RWPE2 (cell line): ENCODE data around the gene ZNF850.
A peak's percentile ranks its signal among the peaks of the same experiment; 100 is the strongest.
"Not testable (repeated sequence)": the region's sequence is repeated elsewhere in the genome, so short reads cannot be mapped to it uniquely, and the experiment has no call there.

Experiments
- ATAC-seq: fragments of 200-7000 bp; cut with Tn5 transposase; 3 replicates; pipeline ENCODE4 v1.9.1; 2021; ENCODE audit warnings: low read depth
- DNase-seq: peaks from one replicate; pipeline ENCODE4 v3.0.0-alpha.2; 2020; ENCODE audit warnings: low spot score
- H3K27ac ChIP-seq: fragments of 450-650 bp; 2 replicates; pipeline ENCODE4 v1.5.1; 2017; ENCODE audit warnings: mild to moderate bottlenecking; ENCODE audit not compliant: poor library complexity, severe bottlenecking
- H3K27me3 ChIP-seq: fragments of 250-450 bp; sonication (Bioruptor Pico); 2 replicates; pipeline ENCODE4 v1.5.1; 2021; ENCODE audit warnings: mild to moderate bottlenecking, moderate library complexity; ENCODE audit not compliant: insufficient read depth, poor library complexity, severe bottlenecking
- H3K36me3 ChIP-seq: fragments of 250-450 bp; sonication (Bioruptor Pico); 2 replicates; pipeline ENCODE4 v1.5.1; 2020; ENCODE audit warnings: low read depth, mild to moderate bottlenecking, moderate library complexity
- H3K4me1 ChIP-seq: fragments of 250-450 bp; sonication (Bioruptor Pico); 2 replicates; pipeline ENCODE4 v1.5.1; 2021; ENCODE audit warnings: mild to moderate bottlenecking, moderate library complexity; ENCODE audit not compliant: insufficient read depth, poor library complexity, severe bottlenecking
- H3K4me3 ChIP-seq: fragments of 250-450 bp; sonication (Bioruptor Pico); 2 replicates; pipeline ENCODE4 v1.5.1; 2021; ENCODE audit warnings: mild to moderate bottlenecking, moderate library complexity; ENCODE audit not compliant: severe bottlenecking
- H3K9me3 ChIP-seq: fragments of 250-450 bp; sonication (Bioruptor Pico); 2 replicates; pipeline ENCODE4 v1.5.1; 2021; ENCODE audit warnings: mild to moderate bottlenecking, moderate library complexity; ENCODE audit not compliant: severe bottlenecking
- TF ChIP-seq, protein P1 (sequence below): fragments of 450-650 bp; IDR thresholded peaks from one replicate; pipeline ENCODE4 v1.5.1; 2017; ENCODE audit warnings: mild to moderate bottlenecking, moderate library complexity; ENCODE audit not compliant: poor library complexity, severe bottlenecking

ZNF850 gene

DNA sequence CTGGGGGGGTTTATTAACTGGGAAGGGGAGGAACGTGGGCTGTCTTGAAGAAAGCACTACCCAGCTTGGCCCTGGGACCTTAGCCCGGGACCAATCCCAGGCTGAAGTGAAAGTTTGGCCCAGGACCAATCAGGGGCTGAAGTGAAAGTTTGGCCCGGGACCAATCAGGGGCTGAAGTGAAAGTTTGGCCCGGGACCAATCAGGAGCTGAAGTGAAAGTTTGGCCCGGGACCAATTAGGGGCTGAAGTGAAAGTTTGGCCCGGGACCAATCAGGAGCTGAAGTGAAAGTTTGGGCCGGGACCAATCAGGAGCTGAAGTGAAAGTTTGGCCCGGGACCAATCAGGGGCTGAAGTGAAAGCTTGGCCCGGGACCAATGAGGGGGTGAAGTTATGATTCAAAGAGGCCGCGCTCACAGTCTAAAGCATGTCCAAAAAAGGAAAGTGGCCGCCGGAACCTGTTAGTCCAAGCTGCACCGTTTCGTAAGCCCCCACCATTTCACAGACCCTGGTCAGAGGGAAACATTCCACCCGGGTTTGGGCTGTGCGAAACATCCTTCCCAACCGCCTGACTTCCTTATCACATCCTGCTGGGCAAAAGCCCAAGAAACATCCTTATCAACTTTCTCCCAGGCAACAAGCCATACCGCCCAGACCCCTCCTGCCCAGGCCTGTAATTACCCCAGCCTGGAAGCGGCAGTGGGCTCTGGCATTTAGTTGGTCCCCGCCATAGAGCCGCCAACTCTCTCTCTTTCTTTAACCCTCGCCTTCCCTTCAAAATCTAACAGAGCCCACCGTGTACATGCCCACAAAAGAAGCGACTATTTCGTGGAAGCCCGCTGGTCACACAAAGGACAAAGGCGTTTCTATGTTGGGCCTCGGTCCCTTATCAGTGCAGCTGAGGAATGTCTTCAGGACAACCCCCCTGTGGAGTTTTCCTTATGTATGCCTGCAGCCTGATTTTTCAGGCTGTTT lies 1.1 kb downstream of the ZNF850 start:
- Histone ChIP-seq H3K4me1 (no peaks in the 10 kb centered on the region), H3K4me3 (peak overlapping the region; percentile 81), H3K36me3 (no peaks in the 10 kb centered on the region; the same call in 1 of the 2 replicates), H3K27me3 (no peaks in the 10 kb centered on the region), H3K9me3 (peaks cover under 1% of the 10 kb centered on the region), H3K27ac (peak overlapping the region; percentile 57)
- DNase-seq = peak; percentile 63
- peak; percentile 35; the same call in 1 of the 3 replicates for ATAC-seq
- TF ChIP-seq, protein P1, sequence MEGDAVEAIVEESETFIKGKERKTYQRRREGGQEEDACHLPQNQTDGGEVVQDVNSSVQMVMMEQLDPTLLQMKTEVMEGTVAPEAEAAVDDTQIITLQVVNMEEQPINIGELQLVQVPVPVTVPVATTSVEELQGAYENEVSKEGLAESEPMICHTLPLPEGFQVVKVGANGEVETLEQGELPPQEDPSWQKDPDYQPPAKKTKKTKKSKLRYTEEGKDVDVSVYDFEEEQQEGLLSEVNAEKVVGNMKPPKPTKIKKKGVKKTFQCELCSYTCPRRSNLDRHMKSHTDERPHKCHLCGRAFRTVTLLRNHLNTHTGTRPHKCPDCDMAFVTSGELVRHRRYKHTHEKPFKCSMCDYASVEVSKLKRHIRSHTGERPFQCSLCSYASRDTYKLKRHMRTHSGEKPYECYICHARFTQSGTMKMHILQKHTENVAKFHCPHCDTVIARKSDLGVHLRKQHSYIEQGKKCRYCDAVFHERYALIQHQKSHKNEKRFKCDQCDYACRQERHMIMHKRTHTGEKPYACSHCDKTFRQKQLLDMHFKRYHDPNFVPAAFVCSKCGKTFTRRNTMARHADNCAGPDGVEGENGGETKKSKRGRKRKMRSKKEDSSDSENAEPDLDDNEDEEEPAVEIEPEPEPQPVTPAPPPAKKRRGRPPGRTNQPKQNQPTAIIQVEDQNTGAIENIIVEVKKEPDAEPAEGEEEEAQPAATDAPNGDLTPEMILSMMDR = no peak

DNA sequence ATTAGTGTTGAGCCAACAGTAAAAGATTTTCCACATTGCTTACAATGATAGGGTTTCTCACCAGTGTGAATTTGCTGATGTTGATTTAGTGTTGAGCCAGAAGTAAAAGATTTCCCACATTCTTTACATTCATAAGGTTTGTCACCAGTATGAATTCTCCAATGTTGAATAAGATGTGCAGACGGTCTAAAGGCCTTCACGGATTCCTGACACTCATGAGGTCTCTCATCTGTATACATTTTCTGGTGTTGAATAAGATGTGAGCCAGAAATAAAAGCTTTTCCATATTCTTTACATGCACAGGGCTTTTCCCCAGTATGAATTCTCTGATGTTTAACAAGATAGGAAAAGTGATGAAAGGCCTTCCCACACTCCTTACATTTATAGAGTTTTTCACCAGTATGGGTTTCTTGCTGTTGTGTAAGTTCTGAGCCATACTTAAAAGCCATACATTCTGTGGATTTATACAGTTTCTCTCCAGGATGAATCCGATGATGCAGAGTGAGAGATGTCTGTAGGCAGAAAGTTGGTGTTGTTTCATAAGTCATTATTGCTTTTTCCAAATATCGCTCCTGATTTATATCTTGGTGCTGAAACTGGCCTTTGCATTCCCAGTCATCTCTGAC lies 22.4 kb downstream of the ZNF850 start:
- Histone ChIP-seq H3K4me3 (no peak overlapping the region), H3K4me1 (no peaks in the 10 kb centered on the region), H3K27me3 (no peaks in the 10 kb centered on the region), H3K36me3 (peaks cover 69% of the 10 kb centered on the region), H3K9me3 (peaks cover 41% of the 10 kb centered on the region), H3K27ac (no peak overlapping the region)
- ATAC-seq (no peak), DNase-seq (no peak)
- TF ChIP-seq, protein P1 = no peak

DNA sequence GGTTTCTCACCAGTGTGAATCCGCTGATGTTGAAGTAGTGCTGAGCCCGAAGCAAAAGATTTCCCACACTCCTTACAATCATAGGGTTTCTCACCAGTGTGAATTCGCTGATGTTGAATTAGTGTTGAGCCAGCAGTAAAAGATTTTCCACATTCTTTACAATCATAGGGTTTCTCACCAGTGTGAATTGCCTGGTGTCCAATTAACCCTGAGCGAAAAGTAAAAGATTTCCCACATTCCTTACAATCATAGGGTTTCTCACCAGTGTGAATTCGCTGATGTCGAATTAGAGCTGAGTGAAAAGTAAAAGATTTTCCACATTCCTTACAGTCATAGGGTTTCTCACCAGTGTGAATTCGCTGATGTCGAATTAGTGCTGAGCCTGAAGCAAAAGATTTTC lies 23.0 kb downstream of the ZNF850 start:
- not testable (repeated sequence) for ATAC-seq, H3K4me1 ChIP-seq, H3K27ac ChIP-seq, DNase-seq, H3K27me3 ChIP-seq, H3K4me3 ChIP-seq
- Histone ChIP-seq H3K9me3 (peaks cover 45% of the 10 kb centered on the region), H3K36me3 (peaks cover 65% of the 10 kb centered on the region)

DNA sequence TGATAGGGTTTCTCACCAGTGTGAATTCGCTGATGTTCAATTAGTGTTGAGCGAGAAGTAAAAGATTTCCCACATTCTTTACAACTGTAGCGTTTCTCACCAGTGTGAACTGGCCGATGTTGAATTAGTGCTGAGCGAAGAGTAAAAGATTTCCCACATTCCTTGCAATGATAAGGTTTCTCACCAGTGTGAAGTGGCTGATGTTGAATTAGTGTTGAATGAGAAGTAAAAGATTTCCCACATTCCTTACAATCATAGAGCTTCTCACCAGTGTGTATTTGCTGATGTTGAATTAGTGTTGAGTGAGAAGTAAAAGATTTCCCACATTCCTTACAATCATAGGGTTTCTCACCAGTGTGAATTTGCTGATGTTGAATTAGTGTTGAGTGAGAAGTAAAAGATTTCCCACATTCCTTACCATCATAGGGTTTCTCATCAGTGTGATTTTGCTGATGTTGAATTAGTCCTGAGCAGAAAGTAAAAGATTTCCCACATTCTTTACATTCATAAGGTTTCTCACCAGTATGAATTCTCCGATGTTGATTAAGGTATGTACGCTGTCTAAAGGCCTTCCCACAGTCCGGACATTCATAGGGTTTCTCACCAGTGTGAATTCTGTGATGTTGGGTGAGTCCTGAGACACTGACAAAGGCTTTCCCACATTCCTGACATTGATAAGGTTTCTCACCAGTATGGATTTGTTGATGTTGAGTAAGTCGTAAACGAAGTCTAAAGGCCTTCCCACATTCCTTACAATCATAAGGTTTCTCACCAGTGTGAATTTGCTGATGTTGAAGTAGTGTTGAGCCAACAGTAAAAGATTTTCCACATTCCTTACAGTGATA lies 24.0 kb downstream of the ZNF850 start:
- ATAC-seq (no peak), DNase-seq (no peak)
- peaks cover 60% of the 10 kb centered on the region for H3K36me3 ChIP-seq
- no peaks in the 10 kb centered on the region for H3K27me3 ChIP-seq
- H3K27ac ChIP-seq = no peak overlapping the region
- no peak overlapping the region for H3K4me3 ChIP-seq
- H3K4me1 ChIP-seq = no peaks in the 10 kb centered on the region
- H3K9me3 ChIP-seq = peaks cover 48% of the 10 kb centered on the region
- TF ChIP-seq, protein P1 = no peak

DNA sequence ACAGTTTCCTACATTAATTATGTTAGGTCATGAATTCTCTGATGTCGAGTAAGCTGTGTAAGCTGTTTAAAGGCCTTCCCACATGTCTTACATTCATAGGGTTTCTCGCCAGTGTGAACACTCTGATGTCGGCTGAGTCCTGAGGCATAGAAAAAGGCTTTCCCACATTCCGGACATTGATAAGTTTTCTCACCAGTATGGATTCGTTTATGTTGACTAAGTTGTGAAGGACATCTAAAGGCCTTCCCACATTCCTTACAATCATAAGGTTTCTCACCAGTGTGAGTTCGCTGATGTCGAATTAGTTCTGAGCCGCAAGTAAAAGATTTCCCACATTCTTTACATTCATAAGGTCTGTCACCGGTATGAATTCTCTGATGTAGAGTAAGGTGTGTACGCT lies 24.9 kb downstream of the ZNF850 start:
- no peak overlapping the region for H3K27ac ChIP-seq
- TF ChIP-seq, protein P1 = no peak
- H3K27me3 ChIP-seq = no peaks in the 10 kb centered on the region
- no peak for DNase-seq
- H3K36me3 ChIP-seq = peaks cover 58% of the 10 kb centered on the region
- peaks cover 47% of the 10 kb centered on the region for H3K9me3 ChIP-seq
- no peak overlapping the region for H3K4me3 ChIP-seq
- H3K4me1 ChIP-seq = no peaks in the 10 kb centered on the region
- ATAC-seq = no peak
